Calu3 (cell line): Measurements from ENCODE around the gene WASHC3. TPM values are rescaled to one million over a fixed set of nuclear protein-coding genes. Genes with fewer than 3 reads are reported as not detected.
A peak's percentile ranks its signal among the peaks of the same experiment; 100 is the strongest.

Experiments used
- BruUV-seq: library from RNA; stranded (reverse); fragments of 400-500 nt; replicated peaks from 2 replicates; lab custom pipeline; 2021; lab: Mats Ljungman, UMichigan
- CTCF ChIA-PET: fragments of 300-600 bp; sonication (Branson Sonifier 250); formaldehyde crosslinking; loops from one replicate; lab custom pipeline; 2022; ENCODE audit warnings: antibody characterized with exemption; lab: Charles Lee
- DNase-seq: peaks from one replicate; pipeline ENCODE4 v3.0.0; 2022
- H3K27ac Mint-ChIP-seq: one replicate; pipeline ENCODE4 v1.8.0; 2022; ENCODE audit warnings: mixed read lengths; ENCODE audit not compliant: unreplicated experiment
- H3K27me3 Mint-ChIP-seq: one replicate; pipeline ENCODE4 v1.8.0; 2022; ENCODE audit warnings: mixed read lengths; ENCODE audit not compliant: unreplicated experiment
- H3K36me3 Mint-ChIP-seq: one replicate; pipeline ENCODE4 v1.8.0; 2022; ENCODE audit warnings: mild to moderate bottlenecking, moderate library complexity, mixed read lengths; ENCODE audit not compliant: insufficient read depth, unreplicated experiment
- H3K4me1 Mint-ChIP-seq: one replicate; pipeline ENCODE4 v1.8.0; 2022; ENCODE audit warnings: mild to moderate bottlenecking, low read depth, mixed read lengths; ENCODE audit not compliant: unreplicated experiment
- H3K4me3 Mint-ChIP-seq: one replicate; pipeline ENCODE4 v1.8.0; 2022; ENCODE audit warnings: mild to moderate bottlenecking, low read depth, moderate library complexity, mixed read lengths; ENCODE audit not compliant: unreplicated experiment
- H3K9me3 Mint-ChIP-seq: one replicate; pipeline ENCODE4 v1.8.0; 2022; ENCODE audit warnings: low read depth, mixed read lengths; ENCODE audit not compliant: unreplicated experiment
- CTCF ChIP-seq: fragments of 200-600 bp; IDR thresholded peaks from one replicate; pipeline ENCODE4 v1.8.0; 2022; ENCODE audit warnings: antibody characterized with exemption; ENCODE audit not compliant: unreplicated experiment
- intact Hi-C: fragments of 100-400 bp; cut with micrococcal nuclease; formaldehyde crosslinking; loops from one replicate; pipeline ENCODE4 v1.10.0; 2022; ENCODE audit not compliant: unreplicated experiment
- total RNA-seq: library from RNA; stranded (reverse); gene quantifications from 2 replicates; pipeline ENCODE4 v1.2.3, GENCODE V29; 2022

The WASHC3 gene
- total RNA-seq, 1 experiment from 2014 or later: 36.0 TPM

- DNase-seq: no peak
- Mint-ChIP-seq H3K27ac (no peak overlapping the region), H3K27me3 (no peaks in the 10 kb centered on the region), H3K4me3 (no peak overlapping the region), H3K4me1 (no peaks in the 10 kb centered on the region), H3K9me3 (no peaks in the 10 kb centered on the region), H3K36me3 (no peaks in the 10 kb centered on the region)
- intact Hi-C loops: loop anchor here (10.0 kb wide), 1 partner anchor 295 kb away; no protein-coding TSS in a partner anchor
- CTCF ChIA-PET: interaction anchor here (0.9 kb wide), 1 partner anchor 56 kb away, joined by 3 read pairs; no protein-coding TSS in a partner anchor
- no TSS peak for BruUV-seq
- TF ChIP-seq CTCF: no peak
These were observed 7.9 kb upstream of the WASHC3 start for GRCh38 chr12:102069707-102070106.

GRCh38 chr12:102067574-102068258, 5.9 kb upstream of the WASHC3 start:
- Mint-ChIP-seq H3K36me3 (peaks cover 7% of the 10 kb centered on the region), H3K9me3 (no peaks in the 10 kb centered on the region), H3K27me3 (no peaks in the 10 kb centered on the region), H3K27ac (no peak overlapping the region), H3K4me1 (peaks cover 8% of the 10 kb centered on the region), H3K4me3 (no peak overlapping the region)
- intact Hi-C loops: loop anchor here (10.0 kb wide), 1 partner anchor 293 kb away; no protein-coding TSS in a partner anchor
- no TSS peak for BruUV-seq
- TF ChIP-seq CTCF: no peak
- DNase-seq: no peak
- CTCF ChIA-PET: no interaction called here

GRCh38 chr12:102064476-102064875, 2.7 kb upstream of the WASHC3 start:
- H3K36me3 Mint-ChIP-seq: peaks cover 22% of the 10 kb centered on the region
- H3K9me3 Mint-ChIP-seq: no peaks in the 10 kb centered on the region
- BruUV-seq: no TSS peak
- intact Hi-C loops: loop anchor here (10.0 kb wide), 1 partner anchor 290 kb away; no protein-coding TSS in a partner anchor
- H3K27ac Mint-ChIP-seq: no peak overlapping the region
- no peaks in the 10 kb centered on the region for H3K27me3 Mint-ChIP-seq
- CTCF ChIA-PET: no interaction called here
- H3K4me1 Mint-ChIP-seq: peaks cover 8% of the 10 kb centered on the region
- TF ChIP-seq CTCF: no peak
- H3K4me3 Mint-ChIP-seq: no peak overlapping the region
- no peak for DNase-seq

- DNase-seq: peak; percentile 36
- no TSS peak for BruUV-seq
- Mint-ChIP-seq H3K4me3 (peak overlapping the region; percentile 59), H3K9me3 (no peaks in the 10 kb centered on the region), H3K27ac (peak overlapping the region; percentile 71), H3K27me3 (no peaks in the 10 kb centered on the region), H3K4me1 (peaks cover 8% of the 10 kb centered on the region), H3K36me3 (peaks cover 22% of the 10 kb centered on the region)
- CTCF ChIA-PET: no interaction called here
- intact Hi-C loops: loop anchor here (10.0 kb wide), 1 partner anchor 288 kb away; no protein-coding TSS in a partner anchor
- no peak for TF ChIP-seq CTCF
These were observed 1.3 kb upstream of the WASHC3 start for GRCh38 chr12:102063069-102063468.
